GM19395 (cell line): ENCODE results near the gene PTPA.
A peak's percentile ranks its signal among the peaks of the same experiment; 100 is the strongest.

Experiments used
- ATAC-seq: cut with Tn5 transposase; IDR thresholded peaks from one replicate; pipeline ENCODE4 v1.9.1; 2021; ENCODE audit warnings: mild to moderate bottlenecking, moderate library complexity; ENCODE audit not compliant: unreplicated experiment

Gene PTPA

DNA sequence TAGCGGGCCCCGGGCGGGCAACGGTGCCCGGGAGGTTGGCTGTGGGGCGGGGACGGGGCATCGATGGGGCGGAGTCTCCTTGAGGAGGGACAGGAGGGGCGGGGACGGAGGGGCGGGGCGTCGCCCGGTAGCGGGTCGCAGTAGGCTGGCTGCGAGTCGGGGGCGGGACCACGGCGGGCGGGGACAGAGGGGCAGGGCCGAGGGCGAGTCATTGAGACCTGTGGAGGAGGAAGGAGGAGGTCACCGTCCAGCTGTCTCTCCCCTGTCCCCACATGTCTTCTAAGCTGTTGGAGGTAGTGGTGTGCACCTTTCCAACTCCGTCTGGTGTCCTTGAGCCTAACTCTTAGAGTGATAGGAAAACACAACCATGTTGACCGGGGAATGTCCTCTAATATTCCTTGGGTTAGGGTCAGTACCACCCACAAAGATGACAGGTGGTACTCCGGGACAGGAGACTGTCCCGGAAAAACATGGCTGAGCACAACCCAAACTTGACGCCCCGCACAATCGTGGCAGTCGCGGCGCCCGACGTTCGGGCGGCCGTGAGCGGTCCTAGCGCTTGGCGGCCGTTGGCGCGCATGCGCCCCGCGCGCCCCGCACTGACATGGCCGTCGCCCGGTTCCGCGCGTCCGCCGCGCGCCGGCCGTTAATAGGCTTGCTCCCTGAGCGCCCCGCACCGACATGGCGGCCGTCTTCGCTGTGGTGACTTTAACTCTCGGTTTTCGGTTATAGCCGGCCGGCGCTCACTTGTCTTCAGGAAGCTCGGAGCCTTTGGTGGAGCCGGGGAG is at the start of gene PTPA, which contains the start of gene CRAT:
Gene PTPA (plus strand): TSS at position 676 of the 788 bp plus-strand sequence. CDS start 186 bp downstream, outside the sequence.
Gene CRAT (minus strand): TSS at position 54 of the 788 bp plus-strand sequence. CDS start 284 bp downstream, outside the sequence.
- peak; percentile 79 for ATAC-seq

DNA sequence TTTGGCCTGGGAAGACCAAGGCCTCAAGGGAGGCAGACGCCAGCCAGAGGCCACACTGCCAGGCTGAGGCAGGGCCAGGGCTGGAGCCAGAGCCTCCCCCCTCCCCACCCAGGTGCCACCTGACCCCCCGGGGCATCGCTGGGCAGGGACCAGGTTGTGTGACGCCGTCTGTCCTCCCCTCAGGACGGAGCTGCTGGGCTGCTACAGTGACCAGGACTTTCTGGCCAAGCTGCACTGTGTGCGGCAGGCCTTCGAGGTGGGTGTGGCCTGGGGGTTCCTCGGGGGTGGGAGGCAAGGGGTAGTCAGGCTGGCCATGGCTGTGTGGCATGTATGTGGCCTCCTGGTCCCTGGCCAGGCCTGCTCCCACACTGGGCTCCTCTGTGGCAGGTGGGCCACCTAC is 48.2 kb upstream of the PTPA start:
- no peak for ATAC-seq

DNA sequence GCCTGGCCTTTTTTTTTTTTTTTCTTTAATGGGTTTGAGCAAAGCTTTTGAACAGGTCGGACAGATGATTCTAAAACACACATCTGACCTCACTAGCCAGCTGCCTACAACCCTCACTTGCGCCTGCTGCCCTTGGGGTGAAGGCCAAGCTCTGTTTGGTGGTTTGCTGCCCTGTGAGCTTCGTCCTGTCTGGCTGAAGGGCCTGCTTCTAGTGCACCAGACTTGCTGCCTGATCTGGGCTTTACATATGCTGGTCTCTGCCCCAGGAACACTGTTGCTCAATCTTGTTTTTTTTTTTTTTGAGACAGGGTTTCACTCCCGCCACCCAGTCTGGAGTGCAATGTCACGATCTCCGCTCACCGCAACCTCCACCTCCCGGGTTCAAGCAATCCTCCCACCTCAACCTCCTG is 46.7 kb upstream of the PTPA start:
- no peak for ATAC-seq

GRCh38 chr9:129068110-129068509 is 43.1 kb upstream of the PTPA start:
- no peak for ATAC-seq

- ATAC-seq: peak; percentile 63
Measured at GRCh38 chr9:129068990-129069861, 42.0 kb upstream of the PTPA start.

DNA sequence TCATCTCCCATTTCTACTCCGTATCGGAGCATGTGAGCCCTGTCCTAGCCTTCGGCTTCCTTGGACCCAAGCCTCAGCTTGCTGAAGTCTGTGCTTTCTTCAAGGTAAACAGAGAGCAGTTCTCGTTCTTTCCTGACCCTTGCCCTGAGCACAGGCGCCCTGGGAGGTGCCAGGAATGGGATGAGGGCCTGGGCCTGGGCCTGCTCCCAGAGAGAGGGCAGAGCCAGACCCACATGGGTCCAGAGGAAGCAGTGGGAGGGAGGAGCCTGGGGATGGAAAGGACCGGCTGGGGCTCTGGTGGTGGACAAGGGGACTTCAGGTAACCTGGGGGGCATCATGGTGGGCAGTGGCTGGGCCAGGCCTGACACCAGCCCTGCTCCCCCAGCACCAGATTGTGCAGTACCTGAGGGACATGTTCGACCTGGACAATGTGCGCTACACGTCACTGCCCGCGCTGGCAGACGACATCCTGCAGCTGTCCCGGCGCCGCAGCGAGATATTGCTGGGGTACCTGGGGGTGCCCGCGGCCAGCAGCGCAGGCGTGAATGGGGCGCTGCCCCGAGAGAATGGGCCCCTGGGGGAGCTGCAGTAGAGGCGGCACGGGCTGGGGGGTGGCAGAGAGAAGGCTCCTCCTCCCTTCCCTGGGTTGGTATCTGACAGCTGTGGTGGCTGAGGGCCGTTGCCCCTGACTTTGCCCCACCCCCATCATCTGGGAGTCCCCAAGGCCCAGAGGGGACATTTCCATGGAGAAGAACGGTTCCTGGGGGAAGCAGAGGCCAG is 41.2 kb upstream of the PTPA start:
- ATAC-seq: no peak

- no peak for ATAC-seq
Measured at GRCh38 chr9:129070696-129071525, 40.3 kb upstream of the PTPA start.

- no peak for ATAC-seq
Measured at GRCh38 chr9:129071526-129072126, 39.6 kb upstream of the PTPA start.

- no peak for ATAC-seq
Measured at GRCh38 chr9:129072171-129072570, 39.0 kb upstream of the PTPA start.

DNA sequence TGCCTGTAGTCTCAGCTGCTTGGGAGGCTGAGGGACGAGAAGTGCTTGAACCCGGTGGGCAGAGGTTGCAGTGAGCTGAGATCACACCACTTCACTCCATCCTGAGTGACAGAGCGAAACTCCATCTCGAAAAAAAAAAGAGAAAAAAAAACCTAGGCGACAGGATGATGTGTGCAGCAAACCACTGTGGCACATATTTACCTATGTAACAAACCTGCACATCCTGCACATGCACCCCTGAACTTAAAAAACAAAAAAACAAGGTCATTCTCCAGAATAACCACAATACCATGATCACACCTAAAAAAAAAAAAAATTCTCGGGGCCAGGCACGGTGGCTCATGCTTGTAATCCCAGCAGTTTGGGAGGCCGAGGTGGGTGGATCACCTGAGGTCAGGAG is 37.8 kb upstream of the PTPA start:
- ATAC-seq: no peak

GRCh38 chr9:129074106-129074505 is 37.1 kb upstream of the PTPA start:
- no peak for ATAC-seq

GRCh38 chr9:129075996-129076639 is 35.1 kb upstream of the PTPA start:
- no peak for ATAC-seq

GRCh38 chr9:129076640-129077037 is 34.6 kb upstream of the PTPA start:
- ATAC-seq: no peak

DNA sequence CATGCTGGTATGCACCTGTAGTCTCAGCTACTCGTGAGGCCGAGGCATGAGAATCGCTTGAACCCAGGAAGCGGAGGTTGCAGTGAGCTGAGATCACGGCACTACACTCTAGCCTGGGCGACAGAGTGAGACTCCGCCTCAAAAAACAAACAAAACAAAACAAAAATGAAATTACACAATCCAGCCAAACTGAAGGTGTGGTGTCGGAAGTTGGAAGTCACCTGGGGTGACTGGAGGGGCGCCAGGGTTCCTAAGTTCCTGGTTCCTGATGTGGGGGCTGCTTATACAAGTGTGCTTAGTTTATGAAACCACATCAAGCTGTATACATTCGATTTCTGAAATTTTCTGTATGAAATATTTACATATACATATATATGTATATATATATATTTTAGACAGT is 34.0 kb upstream of the PTPA start:
- ATAC-seq: no peak

- ATAC-seq: no peak
Measured at GRCh38 chr9:129078691-129079503, 32.3 kb upstream of the PTPA start.

- ATAC-seq: no peak
Measured at GRCh38 chr9:129079829-129080228, 31.4 kb upstream of the PTPA start.

- no peak for ATAC-seq
Measured at GRCh38 chr9:129080298-129080600, 31.0 kb upstream of the PTPA start.

- ATAC-seq: peak; percentile 93
Measured at GRCh38 chr9:129080601-129081387, 30.4 kb upstream of the PTPA start, which contains the start of gene DOLPP1. DOLPP1 (plus strand) TSS chr9:129081111; CDS start chr9:129081132, 21 bp downstream.
